Gastroesophageal sphincter (tissue), 3 donors: ENCODE data around the gene ATG2A.

ENCODE experiments used
- POLR2A ChIP-seq, 2 donors: fragments of 450-650 bp; IDR thresholded peaks; one replicate each; pipeline ENCODE4 v1.6.1; 2017; ENCODE audit warnings: antibody characterized with exemption in 2 of 2, mild to moderate bottlenecking in 2 of 2, moderate library complexity in 1 of 2
- POLR2AphosphoS5 ChIP-seq: sonication (generic); formaldehyde crosslinking; IDR thresholded peaks from one replicate; pipeline ENCODE4 v1.6.1; 2017; ENCODE audit warnings: antibody characterized with exemption
- TF ChIP-seq, protein P1 (sequence below), 4 experiments: fragments of 200-600 bp in 2 of 4; fragments of 450-650 bp in 2 of 4; sonication (generic) in 1 of 4; IDR thresholded peaks; one replicate each; pipeline ENCODE4 v1.5.1; 2017 to 2019; ENCODE audit warnings: antibody characterized with exemption in 4 of 4, mild to moderate bottlenecking in 2 of 4, moderate library complexity in 2 of 4

DNA sequence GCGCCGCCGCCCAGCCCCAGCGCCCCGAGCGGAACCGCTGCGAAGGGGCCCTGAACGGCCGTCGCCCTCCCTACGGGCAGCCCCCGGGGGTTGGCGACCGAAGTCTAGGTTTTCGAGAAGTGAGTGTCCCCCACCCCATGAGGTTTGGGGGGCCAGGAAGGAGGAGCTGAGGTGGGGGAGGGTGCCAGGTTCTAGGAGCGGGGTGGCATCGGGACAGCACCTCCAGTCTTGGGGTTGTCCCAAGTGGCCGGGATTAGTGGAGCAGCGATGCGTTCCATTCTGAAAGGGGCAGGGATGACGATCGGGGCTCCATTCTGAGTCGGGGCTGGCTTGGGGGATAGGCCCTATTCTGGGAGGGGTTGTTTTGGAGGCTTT lies 7.9 kb upstream of the ATG2A start:
- TF ChIP-seq POLR2A (IDR thresholded peaks at IDR 0.05) (no peak), POLR2AphosphoS5 (no peak)
- TF ChIP-seq, protein P1, sequence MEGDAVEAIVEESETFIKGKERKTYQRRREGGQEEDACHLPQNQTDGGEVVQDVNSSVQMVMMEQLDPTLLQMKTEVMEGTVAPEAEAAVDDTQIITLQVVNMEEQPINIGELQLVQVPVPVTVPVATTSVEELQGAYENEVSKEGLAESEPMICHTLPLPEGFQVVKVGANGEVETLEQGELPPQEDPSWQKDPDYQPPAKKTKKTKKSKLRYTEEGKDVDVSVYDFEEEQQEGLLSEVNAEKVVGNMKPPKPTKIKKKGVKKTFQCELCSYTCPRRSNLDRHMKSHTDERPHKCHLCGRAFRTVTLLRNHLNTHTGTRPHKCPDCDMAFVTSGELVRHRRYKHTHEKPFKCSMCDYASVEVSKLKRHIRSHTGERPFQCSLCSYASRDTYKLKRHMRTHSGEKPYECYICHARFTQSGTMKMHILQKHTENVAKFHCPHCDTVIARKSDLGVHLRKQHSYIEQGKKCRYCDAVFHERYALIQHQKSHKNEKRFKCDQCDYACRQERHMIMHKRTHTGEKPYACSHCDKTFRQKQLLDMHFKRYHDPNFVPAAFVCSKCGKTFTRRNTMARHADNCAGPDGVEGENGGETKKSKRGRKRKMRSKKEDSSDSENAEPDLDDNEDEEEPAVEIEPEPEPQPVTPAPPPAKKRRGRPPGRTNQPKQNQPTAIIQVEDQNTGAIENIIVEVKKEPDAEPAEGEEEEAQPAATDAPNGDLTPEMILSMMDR (IDR thresholded peaks at IDR 0.05), result no peak
